NCI-H82 treated with DMSO at 0.1 percent for 48 hours (cell line): ENCODE results near the gene PDE4DIP.
"Not testable (repeated sequence)": the region's sequence is repeated elsewhere in the genome, so short reads cannot be mapped to it uniquely, and the experiment has no call there.

Source experiments
- DNase-seq: peaks from one replicate; lab custom pipeline; 2025; ENCODE audit not compliant: unreplicated experiment; lab: John Stamatoyannopoulos, UW

PDE4DIP gene

DNA sequence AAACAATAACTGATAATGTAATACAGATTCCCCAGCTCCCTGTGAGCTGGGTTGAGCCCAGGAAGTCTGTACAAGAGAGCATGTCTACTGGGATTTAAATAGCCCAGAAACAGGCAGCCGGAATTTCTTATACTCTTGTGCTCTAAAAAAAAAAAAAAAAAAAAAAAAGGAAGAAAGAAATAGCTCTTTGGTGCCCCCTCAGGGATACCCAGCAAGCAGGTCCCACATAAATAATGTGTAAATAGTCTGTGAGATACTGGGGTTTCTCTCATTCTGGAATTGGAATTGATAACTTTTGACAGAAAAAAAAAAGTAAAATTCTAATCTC is 25.4 kb downstream of the PDE4DIP start:
- not testable (repeated sequence) for DNase-seq

DNA sequence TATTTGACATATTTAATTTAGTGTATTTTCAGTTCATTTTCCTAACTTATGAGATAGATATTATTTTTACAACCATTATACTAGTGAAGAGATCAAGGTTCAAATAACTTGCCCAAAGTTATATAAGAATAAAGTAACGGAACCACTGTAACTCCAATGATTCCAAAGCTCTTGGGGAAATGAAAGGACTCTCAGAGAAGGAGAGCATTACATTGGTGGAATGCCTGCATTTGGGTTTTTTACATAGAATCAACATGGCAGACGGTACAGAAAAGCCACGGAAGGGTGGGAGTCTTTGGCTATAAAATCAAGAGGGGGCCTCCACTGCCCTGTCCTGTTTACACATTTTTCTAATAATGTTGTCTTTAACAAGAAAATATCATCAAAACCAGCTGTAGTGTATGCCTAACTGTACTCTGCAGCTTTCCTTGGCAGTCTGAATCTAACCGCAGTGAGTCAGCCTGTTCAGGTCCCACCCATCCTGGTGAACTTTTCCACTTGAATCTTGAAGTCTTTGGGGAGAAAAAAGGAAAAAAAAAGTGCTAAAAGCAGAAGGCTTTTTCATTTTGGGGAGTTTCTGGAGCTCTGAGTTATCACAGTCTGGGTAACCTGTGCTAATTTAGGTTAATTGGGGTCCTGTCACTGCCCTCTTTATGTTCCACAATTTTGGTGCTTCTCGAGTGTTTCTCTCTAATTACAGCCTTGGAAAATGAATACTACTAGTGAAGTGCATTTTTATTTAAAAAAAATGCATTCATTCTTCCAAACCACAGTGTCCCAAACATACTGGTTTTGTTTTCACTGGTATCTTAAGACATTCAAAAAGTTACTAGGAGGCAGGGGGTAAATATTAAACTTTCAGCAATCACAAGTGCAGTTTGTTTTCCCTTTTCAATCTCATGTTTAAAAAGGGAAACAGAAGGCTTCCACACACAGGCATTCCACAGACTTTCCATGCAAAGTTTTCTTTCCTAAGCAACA is 30.5 kb downstream of the PDE4DIP start:
- DNase-seq, result not testable (repeated sequence)

- DNase-seq, result not testable (repeated sequence)
Measured at GRCh38 chr1:148879812-148880416, 35.7 kb downstream of the PDE4DIP start.

GRCh38 chr1:148881261-148881660 is 37.0 kb downstream of the PDE4DIP start:
- not testable (repeated sequence) for DNase-seq

GRCh38 chr1:148885219-148885618 is 41.0 kb downstream of the PDE4DIP start:
- DNase-seq, result not testable (repeated sequence)

DNA sequence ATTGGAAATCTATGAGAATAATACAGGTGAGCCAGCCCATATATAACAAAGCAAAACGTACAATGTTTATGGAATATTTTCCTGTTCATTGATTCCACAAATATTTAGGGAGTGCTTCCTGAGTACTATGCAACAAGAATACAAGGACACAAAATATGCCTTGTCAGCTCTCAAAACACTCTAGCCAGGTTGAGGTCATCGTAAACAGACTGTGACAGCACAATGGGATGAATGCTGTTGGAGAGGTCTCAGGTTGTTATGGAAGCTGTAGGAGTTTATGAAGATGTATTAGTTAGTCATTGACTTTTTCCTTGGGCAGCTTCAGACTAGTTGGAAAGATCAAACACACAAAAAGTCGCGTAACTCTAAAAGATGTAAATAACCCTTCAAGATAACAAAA is 42.1 kb downstream of the PDE4DIP start:
- not testable (repeated sequence) for DNase-seq

GRCh38 chr1:148888597-148888996 is 44.4 kb downstream of the PDE4DIP start:
- not testable (repeated sequence) for DNase-seq

GRCh38 chr1:148889267-148890074 is 45.2 kb downstream of the PDE4DIP start:
- DNase-seq, result not testable (repeated sequence)

DNA sequence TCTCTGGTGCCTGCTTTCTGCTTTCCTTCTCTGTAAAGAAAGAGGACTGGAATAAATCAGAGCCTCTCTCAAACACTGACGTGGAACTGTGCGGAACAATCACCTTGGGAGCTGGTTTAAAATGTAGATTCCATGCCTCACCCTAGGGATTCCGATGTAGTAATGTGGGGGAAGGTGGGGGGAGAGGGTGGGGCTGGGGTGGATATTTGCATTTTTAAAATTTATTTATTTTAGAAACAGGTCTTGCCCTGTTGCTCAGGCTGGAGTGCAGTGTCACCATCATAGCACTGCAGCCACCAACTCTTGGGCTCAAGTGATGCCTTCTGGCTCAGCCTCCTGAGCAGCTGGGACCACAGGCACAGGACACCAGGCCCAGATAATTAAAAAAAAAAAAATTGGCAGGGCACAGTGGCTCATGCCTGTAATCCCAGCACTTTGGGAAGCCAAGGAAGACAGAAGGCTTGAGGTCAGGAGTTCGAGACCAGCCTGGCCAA is 45.9 kb downstream of the PDE4DIP start:
- not testable (repeated sequence) for DNase-seq

GRCh38 chr1:148894360-148895352 is 50.4 kb downstream of the PDE4DIP start:
- not testable (repeated sequence) for DNase-seq

DNA sequence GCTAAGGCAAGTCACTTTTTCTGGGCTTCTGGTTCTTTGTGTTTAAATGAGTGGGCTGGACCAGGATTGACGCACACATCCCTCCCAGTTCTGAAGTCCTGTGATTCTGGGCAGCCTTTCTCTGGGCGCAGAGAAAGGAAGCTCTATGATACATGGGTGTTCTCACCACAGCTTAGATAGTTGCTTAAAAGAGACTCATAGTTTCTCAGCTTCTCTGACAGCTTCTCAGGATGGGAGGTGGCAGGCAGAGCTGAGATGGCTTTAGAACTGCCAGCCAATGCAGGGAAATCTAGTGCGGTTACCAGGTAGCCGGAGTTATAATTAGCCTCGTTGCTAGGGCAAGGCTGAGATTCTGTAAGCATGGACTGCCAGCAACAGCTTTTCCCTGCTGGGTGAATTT is 55.8 kb downstream of the PDE4DIP start:
- not testable (repeated sequence) for DNase-seq

- not testable (repeated sequence) for DNase-seq
Measured at GRCh38 chr1:148900691-148901090, 56.5 kb downstream of the PDE4DIP start.

GRCh38 chr1:148901150-148901952 is 57.1 kb downstream of the PDE4DIP start:
- not testable (repeated sequence) for DNase-seq

DNA sequence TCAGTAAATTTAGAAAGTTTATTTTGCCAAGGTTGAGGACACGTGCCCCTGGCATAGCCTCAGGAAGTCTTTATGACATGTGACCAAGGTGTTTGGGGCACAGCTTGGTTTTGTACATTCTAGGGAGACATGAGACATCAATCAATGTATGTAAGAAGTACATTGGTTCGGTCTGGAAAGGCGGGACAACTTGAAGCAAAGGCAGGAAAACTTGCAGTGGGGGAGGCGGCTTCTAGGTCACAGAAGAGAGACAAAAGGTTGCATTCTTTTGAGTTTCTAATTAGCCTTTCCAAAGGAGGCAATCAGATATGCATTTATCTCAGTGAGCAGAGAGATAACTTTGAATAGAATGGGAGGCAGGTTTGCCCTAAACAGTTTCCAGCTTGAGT is 57.7 kb downstream of the PDE4DIP start:
- DNase-seq, result not testable (repeated sequence)

DNA sequence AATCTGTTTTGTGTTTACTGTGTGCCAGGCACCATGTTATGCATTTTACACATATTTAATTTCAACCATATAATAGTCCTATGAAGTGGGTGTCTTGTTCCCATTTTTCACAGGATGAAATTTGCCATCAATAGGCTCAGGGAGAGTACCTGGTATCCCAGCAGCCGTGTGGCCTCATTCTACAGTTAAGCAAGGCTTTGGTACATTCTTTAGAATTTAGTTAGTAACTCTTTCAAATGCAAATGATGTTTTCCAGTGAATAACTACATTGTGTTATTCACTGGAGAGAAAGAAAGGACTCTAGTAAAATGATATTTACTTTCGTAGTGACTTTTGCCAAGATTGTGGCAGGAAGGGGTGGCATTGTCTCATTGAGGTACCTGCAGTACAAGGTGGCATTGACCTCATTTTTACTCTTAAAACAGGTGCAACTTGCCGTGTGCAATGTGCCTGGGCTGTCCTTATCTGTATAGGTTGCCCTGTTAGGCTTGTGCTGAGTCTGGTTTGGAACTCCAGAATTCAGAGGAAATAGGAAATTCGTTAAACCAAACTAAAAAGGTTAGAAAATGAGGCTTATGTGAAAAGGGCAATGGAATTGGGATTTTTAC is 65.1 kb downstream of the PDE4DIP start:
- not testable (repeated sequence) for DNase-seq

- not testable (repeated sequence) for DNase-seq
Measured at GRCh38 chr1:148911303-148911928, 67.2 kb downstream of the PDE4DIP start.

DNA sequence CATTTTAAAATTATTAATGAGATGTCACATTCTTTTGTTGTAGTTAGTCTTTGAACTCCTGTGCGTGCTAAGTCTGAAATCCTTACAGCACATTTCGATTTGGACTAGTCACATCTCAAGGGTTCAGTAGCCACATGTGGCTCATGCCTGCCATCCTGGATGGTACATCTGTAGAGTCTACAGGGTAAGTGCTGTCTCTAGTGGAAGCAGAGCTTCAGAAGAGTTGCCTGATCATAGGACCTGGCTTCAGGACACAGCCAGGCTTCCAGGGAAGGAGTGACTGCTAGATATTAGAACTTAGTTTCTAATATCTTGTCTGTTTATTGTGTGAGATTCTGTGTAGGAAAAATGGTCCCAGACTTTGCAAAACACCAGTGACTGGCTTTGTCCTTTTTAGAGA is 72.0 kb downstream of the PDE4DIP start:
- DNase-seq, result not testable (repeated sequence)

DNA sequence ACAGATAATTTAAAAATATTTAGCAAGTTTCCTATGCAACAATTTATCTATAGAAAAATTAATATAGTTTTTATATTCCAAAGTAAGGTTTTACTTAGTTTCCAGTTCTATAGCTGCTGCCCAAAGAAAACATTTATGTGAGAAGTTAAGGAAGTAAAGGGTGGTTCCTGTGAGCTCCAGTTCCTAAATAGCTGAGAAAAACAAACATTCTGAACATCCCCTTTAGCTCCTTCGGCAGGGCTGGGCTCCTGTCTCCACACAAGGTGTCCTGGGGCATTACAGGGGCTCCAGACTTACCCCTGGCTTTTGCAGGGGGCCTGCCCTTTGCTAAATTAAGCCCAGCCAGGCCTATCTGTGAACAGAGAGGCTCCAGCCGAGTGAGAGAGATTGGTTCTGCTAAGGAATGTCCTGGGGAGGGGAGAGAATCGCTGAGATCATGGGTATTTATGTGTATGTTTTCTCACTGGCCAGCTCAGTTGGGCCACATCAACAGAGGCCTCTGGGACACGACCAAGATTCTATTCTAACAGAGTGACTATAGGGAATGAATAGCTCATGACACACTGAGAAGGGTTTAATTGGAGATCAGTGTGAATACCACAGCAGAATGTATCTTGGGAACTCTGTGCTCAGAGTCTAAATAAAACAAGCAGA is 72.6 kb downstream of the PDE4DIP start:
- not testable (repeated sequence) for DNase-seq
